Mesenchymal stem cell (in vitro differentiated cells and primary cell): ENCODE results near the gene EMID1.

Source experiments
- DNase-seq: peaks from one replicate; pipeline ENCODE4 v3.0.0-alpha.2; 2013
- H2AFZ ChIP-seq: one replicate; pipeline ENCODE4 v1.6.1; 2013; ENCODE audit warnings: low read depth, mild to moderate bottlenecking, control low read depth, inconsistent platforms, low read length, moderate library complexity
- H2AK5ac ChIP-seq: 2 replicates; pipeline ENCODE4 v1.6.1; 2013; ENCODE audit warnings: low read length, moderate library complexity, mild to moderate bottlenecking, inconsistent platforms; ENCODE audit not compliant: severe bottlenecking
- H2BK120ac ChIP-seq: one replicate; pipeline ENCODE4 v1.6.1; 2013; ENCODE audit warnings: low read depth, mild to moderate bottlenecking, inconsistent platforms, low read length, moderate library complexity
- H2BK12ac ChIP-seq, 2 experiments: one replicate each; pipeline ENCODE4 v1.6.1; 2013; ENCODE audit warnings: inconsistent platforms in 2 of 2, low read length in 2 of 2, mild to moderate bottlenecking in 2 of 2, moderate library complexity in 2 of 2, control low read depth in 1 of 2
- H2BK15ac ChIP-seq: one replicate; pipeline ENCODE4 v1.6.1; 2013; ENCODE audit warnings: mild to moderate bottlenecking, low read depth, inconsistent platforms; ENCODE audit not compliant: poor library complexity, severe bottlenecking
- H2BK5ac ChIP-seq: 2 replicates; pipeline ENCODE4 v1.6.1; 2013; ENCODE audit warnings: low read depth, mild to moderate bottlenecking, low read length, control low read depth, inconsistent platforms; ENCODE audit not compliant: poor library complexity, severe bottlenecking
- H3K14ac ChIP-seq, 2 experiments: one replicate each; pipeline ENCODE4 v1.6.1; 2013; ENCODE audit warnings: inconsistent platforms in 2 of 2, low read length in 2 of 2, control low read depth in 1 of 2, mild to moderate bottlenecking in 1 of 2, moderate library complexity in 1 of 2
- H3K18ac ChIP-seq, 2 experiments: one replicate each; pipeline ENCODE4 v1.6.1; 2013; ENCODE audit warnings: inconsistent platforms in 2 of 2, low read length in 2 of 2, control low read depth in 1 of 2, low read depth in 1 of 2, mild to moderate bottlenecking in 1 of 2
- H3K23ac ChIP-seq, 2 experiments: one replicate each; pipeline ENCODE4 v1.6.1; 2013; ENCODE audit warnings: inconsistent platforms in 2 of 2, low read length in 2 of 2, mild to moderate bottlenecking in 2 of 2, moderate library complexity in 2 of 2, control low read depth in 1 of 2
- H3K27ac ChIP-seq: 2 replicates; pipeline ENCODE4 v1.5.1; 2013; ENCODE audit warnings: mild to moderate bottlenecking, moderate library complexity, low read length, control low read depth, inconsistent platforms; ENCODE audit not compliant: poor library complexity, severe bottlenecking
- H3K27me3 ChIP-seq, 2 experiments: 2 replicates each; pipeline versions ENCODE4 v1.6.1 to v1.7.0; 2013; ENCODE audit warnings: low read length in 2 of 2, mild to moderate bottlenecking in 2 of 2, moderate library complexity in 2 of 2, control low read depth in 1 of 2, inconsistent platforms in 1 of 2; ENCODE audit not compliant: control insufficient read depth in 1 of 2, insufficient read depth in 1 of 2
- H3K36me3 ChIP-seq, 2 experiments: 2 replicates each; pipeline versions ENCODE4 v1.6.1 to v1.7.0; 2013; ENCODE audit warnings: low read length in 2 of 2, control low read depth in 1 of 2, inconsistent platforms in 1 of 2, low read depth in 1 of 2, mild to moderate bottlenecking in 1 of 2; ENCODE audit not compliant: insufficient read depth in 2 of 2, control insufficient read depth in 1 of 2
- H3K4ac ChIP-seq, 2 experiments: one replicate each; pipeline ENCODE4 v1.6.1; 2013; ENCODE audit warnings: inconsistent platforms in 2 of 2, low read length in 2 of 2, mild to moderate bottlenecking in 2 of 2, moderate library complexity in 2 of 2, control low read depth in 1 of 2, low read depth in 1 of 2
- H3K4me1 ChIP-seq: 2 replicates; pipeline ENCODE4 v1.6.1; 2013; ENCODE audit warnings: low read depth, low read length, control low read depth; ENCODE audit not compliant: control insufficient read depth, insufficient read depth
- H3K4me2 ChIP-seq: 2 replicates; pipeline ENCODE4 v1.6.1; 2013; ENCODE audit warnings: low read length, mild to moderate bottlenecking, inconsistent platforms; ENCODE audit not compliant: poor library complexity, severe bottlenecking
- H3K4me3 ChIP-seq, 2 experiments: 2 replicates each; pipeline versions ENCODE4 v1.5.1 to v1.7.0; 2013; ENCODE audit warnings: low read length in 2 of 2, mild to moderate bottlenecking in 2 of 2, control low read depth in 1 of 2, low read depth in 1 of 2; ENCODE audit not compliant: insufficient read depth in 1 of 2
- H3K79me1 ChIP-seq: replicated peaks from 2 replicates; pipeline ENCODE4 v1.6.1; 2013; ENCODE audit warnings: mild to moderate bottlenecking, control low read depth, low read length, inconsistent platforms; ENCODE audit not compliant: poor library complexity, severe bottlenecking
- H3K9ac ChIP-seq: 2 replicates; pipeline ENCODE4 v1.7.0; 2013; ENCODE audit warnings: mild to moderate bottlenecking, low read length, moderate library complexity
- H3K9me3 ChIP-seq: 2 replicates; pipeline ENCODE4 v1.7.0; 2013; ENCODE audit warnings: mild to moderate bottlenecking, low read length; ENCODE audit not compliant: control insufficient read depth
- H4K8ac ChIP-seq: one replicate; pipeline ENCODE4 v1.6.1; 2013; ENCODE audit warnings: inconsistent platforms, mild to moderate bottlenecking, low read length, moderate library complexity
- H4K91ac ChIP-seq: one replicate; pipeline ENCODE4 v1.6.1; 2013; ENCODE audit warnings: mild to moderate bottlenecking, low read length, inconsistent platforms
- WGBS: methylation state at CpG from one replicate; pipeline ENCODE4 v1.1.7; 2013; ENCODE audit warnings: mixed read lengths; 5-methylcytosine and 5-hydroxymethylcytosine counted together

Gene EMID1

GRCh38 chr22:29158546-29158945 lies 47.1 kb upstream of the EMID1 start:
- Histone ChIP-seq H3K23ac (no peak overlapping the region), H2BK15ac (no peak overlapping the region), H3K14ac (no peak overlapping the region), H3K79me1 (no peaks in the 10 kb centered on the region), H3K36me3 (no peaks in the 10 kb centered on the region), H2BK120ac (no peak overlapping the region), H4K8ac (no peak overlapping the region), H3K27me3 (no peaks in the 10 kb centered on the region), H3K9me3 (no peaks in the 10 kb centered on the region), H3K4me1 (peaks cover 4% of the 10 kb centered on the region), H2BK5ac (no peak overlapping the region), H3K18ac (no peak overlapping the region), H2AK5ac (no peak overlapping the region), H3K9ac (no peak overlapping the region), H3K4me2 (no peak overlapping the region), H3K4me3 (no peak overlapping the region), H4K91ac (no peak overlapping the region), H3K27ac (no peak overlapping the region), H2AFZ (no peak overlapping the region), H3K4ac (no peak overlapping the region), H2BK12ac (no peak overlapping the region)
- WGBS = 91% methylated on average over 5 of the region's 5 CpGs
- no peak for DNase-seq

GRCh38 chr22:29163808-29164207 lies 41.9 kb upstream of the EMID1 start:
- no peak overlapping the region for H3K9ac ChIP-seq
- H3K36me3 ChIP-seq = no peaks in the 10 kb centered on the region
- no peaks in the 10 kb centered on the region for H3K79me1 ChIP-seq
- H3K27ac ChIP-seq = no peak overlapping the region
- whole genome bisulfite sequencing = 90% methylated on average over 12 of the region's 13 CpGs
- no peak overlapping the region for H2AFZ ChIP-seq
- no peak overlapping the region for H3K18ac ChIP-seq
- no peak overlapping the region for H3K4ac ChIP-seq
- H3K23ac ChIP-seq = no peak overlapping the region
- H2BK12ac ChIP-seq = no peak overlapping the region
- H4K8ac ChIP-seq = no peak overlapping the region
- H3K9me3 ChIP-seq = no peaks in the 10 kb centered on the region
- DNase-seq = no peak
- H3K14ac ChIP-seq = no peak overlapping the region
- H2AK5ac ChIP-seq = no peak overlapping the region
- no peak overlapping the region for H3K4me2 ChIP-seq
- no peak overlapping the region for H2BK120ac ChIP-seq
- peak overlapping the region; percentile 19 for H2BK5ac ChIP-seq
- H2BK15ac ChIP-seq = no peak overlapping the region
- no peaks in the 10 kb centered on the region for H3K4me1 ChIP-seq
- no peak overlapping the region for H3K4me3 ChIP-seq
- peaks cover 6 to 13% of the 10 kb centered on the region in 2 experiments for H3K27me3 ChIP-seq
- H4K91ac ChIP-seq = no peak overlapping the region

GRCh38 chr22:29165321-29166060 lies 40.2 kb upstream of the EMID1 start:
- H3K4me2 ChIP-seq = no peak overlapping the region
- no peak overlapping the region for H3K9ac ChIP-seq
- H3K79me1 ChIP-seq = no peaks in the 10 kb centered on the region
- no peak overlapping the region for H2AK5ac ChIP-seq
- H2BK5ac ChIP-seq = no peak overlapping the region
- no peaks in the 10 kb centered on the region for H3K4me1 ChIP-seq
- no peak overlapping the region for H2BK15ac ChIP-seq
- no peak overlapping the region for H3K27ac ChIP-seq
- H3K9me3 ChIP-seq = no peaks in the 10 kb centered on the region
- H2AFZ ChIP-seq = no peak overlapping the region
- H4K91ac ChIP-seq = no peak overlapping the region
- H3K14ac ChIP-seq = no peak overlapping the region
- H3K36me3 ChIP-seq = no peaks in the 10 kb centered on the region
- H3K27me3 ChIP-seq = peaks cover 11 to 21% of the 10 kb centered on the region in 2 experiments
- H3K4ac ChIP-seq = no peak overlapping the region
- H2BK12ac ChIP-seq = no peak overlapping the region
- WGBS = 89% methylated on average over 11 of the region's 11 CpGs
- no peak overlapping the region for H2BK120ac ChIP-seq
- H3K18ac ChIP-seq = no peak overlapping the region
- no peak overlapping the region for H3K23ac ChIP-seq
- DNase-seq = no peak
- H4K8ac ChIP-seq = no peak overlapping the region
- H3K4me3 ChIP-seq = no peak overlapping the region

- Histone ChIP-seq H3K4me3 (no peak overlapping the region), H3K79me1 (no peaks in the 10 kb centered on the region), H3K23ac (no peak overlapping the region), H3K27me3 (peaks cover 11 to 25% of the 10 kb centered on the region in 2 experiments), H3K36me3 (no peaks in the 10 kb centered on the region), H3K4me1 (no peaks in the 10 kb centered on the region), H2BK15ac (no peak overlapping the region), H2BK5ac (no peak overlapping the region), H4K91ac (no peak overlapping the region), H2AK5ac (no peak overlapping the region), H3K4me2 (no peak overlapping the region), H2BK12ac (no peak overlapping the region), H3K4ac (no peak overlapping the region), H3K27ac (no peak overlapping the region), H2AFZ (no peak overlapping the region), H2BK120ac (no peak overlapping the region), H3K9me3 (no peaks in the 10 kb centered on the region), H3K18ac (no peak overlapping the region), H3K9ac (no peak overlapping the region), H3K14ac (no peak overlapping the region), H4K8ac (no peak overlapping the region)
- WGBS = 90% methylated on average over 5 of the region's 6 CpGs
- no peak for DNase-seq
Measured at GRCh38 chr22:29166180-29166579, 39.5 kb upstream of the EMID1 start.
